Heart right ventricle (tissue), 16 donors: Measurements from ENCODE around the gene DCAF4L1. TPM values are rescaled to one million over a fixed set of nuclear protein-coding genes. Genes with fewer than 3 reads are reported as not detected.

Experiments
- ATAC-seq, 8 donors: fragments of 200-7000 bp; cut with Tn5 transposase; one replicate each; pipeline ENCODE4 v1.9.1; 2020; ENCODE audit warnings: mild to moderate bottlenecking in 8 of 8, moderate library complexity in 8 of 8, moderate number of reproducible peaks in 1 of 8
- DNase-seq, 2 donors: peaks; one replicate each; pipeline ENCODE4 v3.0.0-alpha.2; 2020
- H3K27ac ChIP-seq, 10 donors: fragments of 200-600 bp; sonication (generic) in 2 of 10; one replicate each; pipeline versions ENCODE4 v1.5.0 to v1.8.0; 2020 to 2022; ENCODE audit warnings: mild to moderate bottlenecking in 3 of 10
- H3K27me3 ChIP-seq, 7 donors: fragments of 200-600 bp; one replicate each; pipeline ENCODE4 v1.8.0; 2021 to 2022; ENCODE audit warnings: mild to moderate bottlenecking in 2 of 7
- H3K36me3 ChIP-seq, 9 donors: fragments of 200-600 bp; sonication (generic) in 1 of 9; one replicate each; pipeline versions ENCODE4 v1.5.0 to v1.8.0; 2020 to 2022; ENCODE audit warnings: mild to moderate bottlenecking in 2 of 9
- H3K4me1 ChIP-seq, 9 donors: fragments of 200-600 bp; sonication (generic) in 1 of 9; one replicate each; pipeline versions ENCODE4 v1.5.0 to v1.8.0; 2020 to 2022; ENCODE audit warnings: mild to moderate bottlenecking in 4 of 9
- H3K4me3 ChIP-seq, 10 donors: fragments of 200-600 bp; sonication (generic) in 2 of 10; one replicate each; pipeline versions ENCODE4 v1.5.0 to v1.8.0; 2020 to 2022; ENCODE audit warnings: mild to moderate bottlenecking in 7 of 10, moderate library complexity in 2 of 10
- H3K9me3 ChIP-seq, 11 donors: fragments of 200-600 bp in 10 of 11; sonication (generic) in 2 of 11; one replicate each; pipeline versions ENCODE4 v1.5.0 to v1.8.0; 2013 to 2022; ENCODE audit warnings: mild to moderate bottlenecking in 2 of 11, control low read depth in 1 of 11, moderate library complexity in 1 of 11
- CTCF ChIP-seq, 9 donors: fragments of 200-600 bp; sonication (generic) in 2 of 9; IDR thresholded peaks; one replicate each; pipeline versions ENCODE4 v1.5.0 to v1.8.0; 2021 to 2022; ENCODE audit warnings: antibody characterized with exemption in 9 of 9, mild to moderate bottlenecking in 5 of 9, moderate library complexity in 1 of 9
- WGBS, 2 donors: extraction: QIAGEN DNeasy Blood & Tissue Kit; methylation state at CpG; one replicate each; pipeline ENCODE4 v1.1.7; 2013; ENCODE audit warnings: inconsistent platforms in 1 of 2; 5-methylcytosine and 5-hydroxymethylcytosine counted together
- intact Hi-C, 10 donors: fragments of 100-400 bp; cut with DNase I; formaldehyde crosslinking; loops; one replicate each; pipeline versions ENCODE4 v1.11.1 to v1.14.2; 2022
- polyA plus RNA-seq, 2 donors: library from polyadenylated mRNA; stranded (reverse); fragments of 200-250 nt; gene quantifications; one replicate each; pipeline ENCODE4 v1.2.3, GENCODE V29; 2013
- total RNA-seq, 10 donors: library from RNA; stranded (reverse); fragmentation: NEBNext Ultra II Directional in 3 of 10; extraction: Animal tissue kit (Norgen Biotek cat#: 25700) in 3 of 10; gene quantifications; one replicate each; pipeline versions ENCODE4 v1.2.1 to v1.2.4, GENCODE V29; 2021 to 2023
- donor health status: Arrhythmogenic right ventricular cardiomyopathy.
- donor health status: ischemic (EF 13 %, LVEDD 7.1; RV severe dilation, severe dysfunction).
- donor health status: healthy with polysubstance abuse.
- donor health status: DM: no; HTN: yes; CAD: no.
- donor health status: DM: no; HTN: no; CAD: no.
- donor health status: ischemic (EF 25% LVEDD 6.9; RV normal size, moderate dysfunction).
- donor health status: ischemic (EF 25% LVEDD 5.7; RV mildly dilated, moderate dysfunction).
- donor health status: healthy.
- donor health status: DM: yes; HTN: yes; CAD: no.
- donor health status: Ischemic cardiomyopathy.
- donor health status: ischemic (EF 35%, LVEDD 5.7; RV mildly dilated, moderate dysfunction).
- donor health status: nonischemic (EF 11% LVEDD 7.7; RV severe dilation, severe dysfunction).
- donor health status: DM: yes; HTN: yes; CAD: no.
- donor health status: PGD.
- donor health status: ischemic (EF 29% LVEDD 5.4; RV normal size, mild dysfunction).
- donor health status: nonischemic (EF 23%, LVEDD 6.1; RV moderate dilation, normal function).

The DCAF4L1 gene
- total and polyA plus RNA-seq, 12 donors = 0.12 to 0.51 (median 0.23) TPM; not detected in 1

GRCh38 chr4:41963105-41963504, 18.5 kb upstream of the DCAF4L1 start:
- ATAC-seq (no peak), DNase-seq (no peak)
- no peak overlapping the region for H3K4me3 ChIP-seq
- TF ChIP-seq CTCF (IDR thresholded peaks at IDR 0.05) = peak in 8 of 9 donors; percentile 7 to 45 (median 34)
- no peaks in the 10 kb centered on the region for H3K27me3 ChIP-seq
- H3K36me3 ChIP-seq = no peaks in the 10 kb centered on the region
- H3K9me3 ChIP-seq = peaks cover 0 to 3% (median 0%) of the 10 kb centered on the region in 11 donors
- intact Hi-C loops = no loop called here
- H3K27ac ChIP-seq = no peak overlapping the region
- WGBS, 2 donors = 95 to 98% methylated on average over 4 of the region's 4 CpGs
- peaks cover 0 to 5% (median 0%) of the 10 kb centered on the region in 9 donors for H3K4me1 ChIP-seq

- WGBS, 2 donors = 92 to 97% methylated on average over 1 of the region's 1 CpG
- DNase-seq = no peak
- TF ChIP-seq CTCF (IDR thresholded peaks at IDR 0.05) = no peak
- Histone ChIP-seq H3K9me3 (peaks cover 0 to 14% (median 0%) of the 10 kb centered on the region in 11 donors), H3K4me1 (peaks cover 0 to 5% (median 0%) of the 10 kb centered on the region in 9 donors), H3K36me3 (no peaks in the 10 kb centered on the region), H3K27ac (no peak overlapping the region), H3K4me3 (no peak overlapping the region), H3K27me3 (no peaks in the 10 kb centered on the region)
- intact Hi-C loops = no loop called here
- no peak for ATAC-seq
Observed at GRCh38 chr4:41964401-41964800, 17.2 kb upstream of the DCAF4L1 start.

- WGBS, 2 donors = 96 to 98% methylated on average over 2 of the region's 2 CpGs
- intact Hi-C loops = no loop called here
- no peaks in the 10 kb centered on the region for H3K36me3 ChIP-seq
Observed at GRCh38 chr4:41967392-41967791, 14.2 kb upstream of the DCAF4L1 start.

GRCh38 chr4:41969671-41970070, 11.9 kb upstream of the DCAF4L1 start:
- intact Hi-C loops = no loop called here
- H3K36me3 ChIP-seq = no peaks in the 10 kb centered on the region
- DNase-seq = no peak
- no peak overlapping the region for H3K4me3 ChIP-seq
- no peaks in the 10 kb centered on the region for H3K4me1 ChIP-seq
- no peak overlapping the region for H3K27ac ChIP-seq
- H3K27me3 ChIP-seq = no peaks in the 10 kb centered on the region
- ATAC-seq = no peak
- TF ChIP-seq CTCF (IDR thresholded peaks at IDR 0.05) = no peak
- H3K9me3 ChIP-seq = peaks cover 0 to 14% (median 0%) of the 10 kb centered on the region in 11 donors

More at GRCh38 chr4:41967392-41967791, 14.2 kb upstream of the DCAF4L1 start:
- no peak overlapping the region for H3K27ac ChIP-seq
- H3K9me3 ChIP-seq = peaks cover 0 to 14% (median 0%) of the 10 kb centered on the region in 11 donors
- H3K4me3 ChIP-seq = no peak overlapping the region
- DNase-seq (no peak), ATAC-seq (no peak)
- TF ChIP-seq CTCF (IDR thresholded peaks at IDR 0.05) = no peak
- H3K27me3 ChIP-seq = no peaks in the 10 kb centered on the region
- H3K4me1 ChIP-seq = no peaks in the 10 kb centered on the region
